ENCODE data around the gene HGS.

HGS gene

DNA sequence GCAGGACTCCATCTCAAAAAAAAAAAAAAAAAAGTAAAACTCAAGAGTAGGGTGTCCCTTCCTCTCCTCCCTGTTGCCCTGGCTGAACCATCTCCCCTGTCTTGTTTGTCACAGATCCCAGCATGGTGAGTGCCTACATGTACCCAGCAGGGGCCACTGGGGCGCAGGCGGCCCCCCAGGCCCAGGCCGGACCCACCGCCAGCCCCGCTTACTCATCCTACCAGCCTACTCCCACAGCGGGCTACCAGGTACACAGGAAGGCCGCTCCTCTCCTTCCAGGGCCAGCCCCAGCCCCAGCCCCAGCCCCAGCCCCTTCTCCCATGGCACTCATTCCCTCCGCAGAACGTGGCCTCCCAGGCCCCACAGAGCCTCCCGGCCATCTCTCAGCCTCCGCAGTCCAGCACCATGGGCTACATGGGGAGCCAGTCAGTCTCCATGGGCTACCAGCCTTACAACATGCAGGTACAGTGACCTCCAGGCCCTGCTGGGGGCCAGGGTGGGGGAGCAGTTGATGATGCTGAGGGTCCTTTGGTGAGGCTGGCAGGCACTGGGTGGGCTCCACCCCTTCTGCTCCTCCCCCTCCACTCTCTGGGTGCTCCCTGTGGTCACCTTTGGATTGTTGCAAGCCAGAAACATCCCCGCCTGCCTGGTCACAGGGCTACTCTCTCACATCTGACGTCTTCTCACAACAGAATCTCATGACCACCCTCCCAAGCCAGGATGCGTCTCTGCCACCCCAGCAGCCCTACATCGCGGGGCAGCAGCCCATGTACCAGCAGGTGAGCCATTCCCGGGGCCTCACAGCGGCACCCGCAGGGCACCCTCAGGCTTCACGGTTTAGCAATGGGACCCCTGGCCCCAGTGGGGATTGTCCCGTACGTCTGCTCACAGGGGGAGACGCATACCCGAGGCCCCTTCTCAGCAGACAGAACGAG lies 16.8 kb downstream of the HGS start:
- no peak for FAIRE-seq
- no peak for DNase-seq (ENCODE audit: insufficient read length, low spot score)
- TF ChIP-seq POLR2A (IDR thresholded peaks at IDR 0.05; ENCODE audit: low read depth, low read length): no peak
- TF ChIP-seq TAF1 (IDR thresholded peaks at IDR 0.05; ENCODE audit: low read depth, low read length): no peak
- no peak for TF ChIP-seq POLR2AphosphoS5 (IDR thresholded peaks at IDR 0.05; ENCODE audit: low read depth, low read length)
- no peak for TF ChIP-seq POU2F2 (IDR thresholded peaks at IDR 0.05; ENCODE audit: low read depth, low read length)
- TF ChIP-seq SPI1 (IDR thresholded peaks at IDR 0.05; ENCODE audit: low read depth, low read length): no peak
- no peak for TF ChIP-seq PAX5 (IDR thresholded peaks at IDR 0.05; ENCODE audit: insufficient read depth, low read length, severe bottlenecking)

DNA sequence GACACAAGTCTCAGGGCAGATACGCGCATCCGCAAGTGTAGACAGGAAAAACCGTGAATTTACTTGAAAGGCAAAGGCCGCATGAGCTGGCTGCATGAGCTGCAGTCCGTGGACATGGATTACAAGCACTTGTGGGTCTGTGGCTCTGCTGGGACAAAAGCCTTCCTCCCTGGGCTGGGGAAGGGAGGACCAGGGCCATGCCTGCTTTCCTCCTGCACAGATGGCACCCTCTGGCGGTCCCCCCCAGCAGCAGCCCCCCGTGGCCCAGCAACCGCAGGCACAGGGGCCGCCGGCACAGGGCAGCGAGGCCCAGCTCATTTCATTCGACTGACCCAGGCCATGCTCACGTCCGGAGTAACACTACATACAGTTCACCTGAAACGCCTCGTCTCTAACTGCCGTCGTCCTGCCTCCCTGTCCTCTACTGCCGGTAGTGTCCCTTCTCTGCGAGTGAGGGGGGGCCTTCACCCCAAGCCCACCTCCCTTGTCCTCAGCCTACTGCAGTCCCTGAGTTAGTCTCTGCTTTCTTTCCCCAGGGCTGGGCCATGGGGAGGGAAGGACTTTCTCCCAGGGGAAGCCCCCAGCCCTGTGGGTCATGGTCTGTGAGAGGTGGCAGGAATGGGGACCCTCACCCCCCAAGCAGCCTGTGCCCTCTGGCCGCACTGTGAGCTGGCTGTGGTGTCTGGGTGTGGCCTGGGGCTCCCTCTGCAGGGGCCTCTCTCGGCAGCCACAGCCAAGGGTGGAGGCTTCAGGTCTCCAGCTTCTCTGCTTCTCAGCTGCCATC lies 17.7 kb downstream of the HGS start:
- FAIRE-seq: no peak
- DNase-seq (ENCODE audit: insufficient read length, low spot score): no peak
- TF ChIP-seq PAX5 (IDR thresholded peaks at IDR 0.05; ENCODE audit: insufficient read depth, low read length, severe bottlenecking): no peak
- TF ChIP-seq SPI1 (IDR thresholded peaks at IDR 0.05; ENCODE audit: low read depth, low read length): no peak
- no peak for TF ChIP-seq TAF1 (IDR thresholded peaks at IDR 0.05; ENCODE audit: low read depth, low read length)
- peak; percentile 17; the same call in 1 of the 2 replicates for TF ChIP-seq POLR2AphosphoS5 (IDR thresholded peaks at IDR 0.05; ENCODE audit: low read depth, low read length)
- 0 out of 2 replicates have a peak, but pooled peaks have one; percentile 11 for TF ChIP-seq POU2F2 (IDR thresholded peaks at IDR 0.05; ENCODE audit: low read depth, low read length)
- peak; percentile 59 for TF ChIP-seq POLR2A (IDR thresholded peaks at IDR 0.05; ENCODE audit: low read depth, low read length)

DNA sequence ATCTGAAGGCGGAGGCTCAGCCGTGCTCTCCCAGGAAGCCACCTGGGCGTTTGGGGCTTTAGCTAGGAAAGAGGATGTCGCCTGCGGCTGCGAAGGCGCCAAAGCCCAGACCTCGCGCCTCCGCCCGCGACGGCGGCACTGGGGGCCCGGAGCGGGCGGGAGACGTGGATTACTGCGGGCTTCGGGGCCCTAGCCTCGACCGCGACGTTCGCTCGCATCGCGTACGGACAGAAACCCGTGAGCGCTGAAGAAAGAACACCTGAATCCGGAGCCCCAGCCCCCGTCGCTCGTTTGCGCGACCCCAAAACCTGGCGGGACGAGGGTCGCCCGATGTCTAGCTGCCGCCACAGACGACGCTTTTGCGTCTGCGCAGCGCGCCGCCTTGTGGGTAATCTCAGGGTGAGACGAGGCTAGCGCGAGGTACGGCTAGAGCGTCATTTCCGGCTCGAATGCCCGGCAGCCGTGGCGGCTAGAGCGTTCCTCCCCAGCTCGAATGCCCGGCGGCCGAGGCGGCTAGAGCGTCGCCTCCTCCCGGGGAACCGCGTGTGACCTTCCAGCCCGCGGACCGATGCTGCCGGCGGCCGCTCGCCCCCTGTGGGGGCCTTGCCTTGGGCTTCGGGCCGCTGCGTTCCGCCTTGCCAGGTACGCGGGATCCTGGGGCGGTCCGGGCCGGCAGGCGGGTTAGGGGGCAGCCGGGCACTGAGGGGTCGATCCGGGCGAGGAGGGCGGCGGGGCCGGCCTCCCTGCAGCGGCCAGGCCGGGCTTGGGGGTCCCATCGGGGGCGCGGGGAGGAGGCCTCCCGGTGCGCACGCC lies 19.3 kb downstream of the HGS start, which contains the start of gene MRPL12:
Gene MRPL12 (plus strand): TSS at position 434 of the 813 bp plus-strand sequence. CDS start 135 bp downstream, at position 569.
- DNase-seq (ENCODE audit: insufficient read length, low spot score) (peak; percentile 99), FAIRE-seq (peak; percentile 99)
- peak; percentile 96 for TF ChIP-seq POLR2A (IDR thresholded peaks at IDR 0.05; ENCODE audit: low read depth, low read length)
- TF ChIP-seq PAX5 (IDR thresholded peaks at IDR 0.05; ENCODE audit: insufficient read depth, low read length, severe bottlenecking): peak; percentile 13
- peak; percentile 96 for TF ChIP-seq POLR2AphosphoS5 (IDR thresholded peaks at IDR 0.05; ENCODE audit: low read depth, low read length)
- TF ChIP-seq POU2F2 (IDR thresholded peaks at IDR 0.05; ENCODE audit: low read depth, low read length): peak; percentile 80; the same call in 1 of the 2 replicates
- TF ChIP-seq TAF1 (IDR thresholded peaks at IDR 0.05; ENCODE audit: low read depth, low read length): peak; percentile 87
- no peak for TF ChIP-seq SPI1 (IDR thresholded peaks at IDR 0.05; ENCODE audit: low read depth, low read length)

DNA sequence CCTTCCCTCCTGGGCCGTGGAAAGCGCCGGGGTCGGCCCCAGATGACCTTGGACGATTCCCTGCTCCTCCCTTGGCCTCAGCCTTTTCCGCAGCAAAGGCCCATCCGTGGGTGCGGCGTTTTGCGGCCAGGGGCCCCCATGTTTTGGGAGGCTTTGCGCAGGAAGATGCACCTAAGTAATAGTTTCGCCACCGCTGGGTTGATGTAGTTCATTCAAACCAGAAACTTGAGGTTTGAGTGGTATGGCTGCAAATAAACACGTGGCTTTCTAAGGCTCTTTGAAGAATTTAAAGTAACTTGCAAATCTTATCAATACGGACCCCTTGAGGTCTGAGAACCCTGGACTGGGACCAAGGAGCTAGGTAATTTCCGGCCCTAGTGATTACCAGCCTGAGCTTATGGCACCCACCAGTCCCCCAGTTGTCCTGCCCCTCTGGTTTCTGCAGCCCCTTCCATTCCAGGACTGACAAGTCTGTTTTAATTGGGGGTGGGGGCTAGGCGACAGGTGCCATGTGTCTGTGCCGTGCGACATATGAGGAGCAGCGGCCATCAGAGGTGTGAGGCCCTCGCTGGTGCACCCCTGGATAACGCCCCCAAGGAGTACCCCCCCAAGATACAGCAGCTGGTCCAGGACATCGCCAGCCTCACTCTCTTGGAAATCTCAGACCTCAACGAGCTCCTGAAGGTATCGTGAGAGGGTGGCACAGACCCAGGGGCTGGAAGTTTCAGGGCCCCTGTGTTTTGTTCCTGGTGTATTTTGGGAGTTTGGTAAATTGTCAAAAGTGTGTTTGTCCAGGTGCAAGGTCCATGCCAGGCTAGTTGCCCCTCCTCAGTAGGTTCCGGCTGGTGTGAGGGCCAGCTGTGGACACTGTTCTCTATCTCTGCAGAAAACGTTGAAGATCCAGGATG lies 20.2 kb downstream of the HGS start:
- FAIRE-seq (no peak), DNase-seq (ENCODE audit: insufficient read length, low spot score) (no peak)
- TF ChIP-seq SPI1 (IDR thresholded peaks at IDR 0.05; ENCODE audit: low read depth, low read length) (no peak), POLR2A (IDR thresholded peaks at IDR 0.05; ENCODE audit: low read depth, low read length) (no peak), PAX5 (IDR thresholded peaks at IDR 0.05; ENCODE audit: insufficient read depth, low read length, severe bottlenecking) (no peak), POU2F2 (IDR thresholded peaks at IDR 0.05; ENCODE audit: low read depth, low read length) (no peak), POLR2AphosphoS5 (IDR thresholded peaks at IDR 0.05; ENCODE audit: low read depth, low read length) (no peak), TAF1 (IDR thresholded peaks at IDR 0.05; ENCODE audit: low read depth, low read length) (no peak)

DNA sequence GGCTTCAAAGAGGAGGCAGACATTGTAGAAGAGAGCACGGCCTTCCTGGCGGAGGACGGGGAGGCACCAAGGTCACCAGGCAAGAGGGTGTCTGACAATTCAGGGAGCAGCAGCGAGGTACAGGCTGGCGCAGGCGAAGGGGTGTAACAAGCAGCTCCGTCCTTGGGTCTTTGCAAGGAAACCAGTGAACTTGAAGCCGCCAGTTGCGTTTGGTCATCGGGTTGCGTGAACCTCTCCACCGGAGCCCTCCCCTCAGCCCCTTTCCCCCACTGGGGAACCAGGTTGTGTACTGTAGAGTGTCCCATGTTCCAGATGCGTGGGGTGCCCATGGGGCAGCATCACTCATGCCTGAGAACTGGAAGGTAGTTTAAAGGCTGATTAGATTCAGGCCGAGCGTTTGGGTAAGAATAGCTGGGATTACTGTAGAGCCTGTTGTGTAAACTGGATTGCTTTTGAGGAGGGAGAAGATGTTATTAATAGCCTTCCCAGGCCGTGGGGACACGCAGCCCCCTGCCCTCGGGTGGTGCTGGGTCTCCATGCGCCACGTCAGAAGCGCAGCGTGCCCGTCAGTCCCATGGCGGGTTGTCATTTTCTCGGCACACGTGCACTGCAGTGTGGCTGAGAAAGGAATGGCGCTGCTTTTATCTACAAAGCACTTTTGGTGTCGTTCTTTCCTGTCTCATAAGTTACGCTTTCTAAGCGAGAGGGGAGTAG lies 21.9 kb downstream of the HGS start:
- no peak for TF ChIP-seq SPI1 (IDR thresholded peaks at IDR 0.05; ENCODE audit: low read depth, low read length)
- TF ChIP-seq POLR2AphosphoS5 (IDR thresholded peaks at IDR 0.05; ENCODE audit: low read depth, low read length): 0 out of 2 replicates have a peak, but pooled peaks have one; percentile 33
- no peak for TF ChIP-seq POLR2A (IDR thresholded peaks at IDR 0.05; ENCODE audit: low read depth, low read length)
- FAIRE-seq: no peak
- DNase-seq (ENCODE audit: insufficient read length, low spot score): no peak

DNA sequence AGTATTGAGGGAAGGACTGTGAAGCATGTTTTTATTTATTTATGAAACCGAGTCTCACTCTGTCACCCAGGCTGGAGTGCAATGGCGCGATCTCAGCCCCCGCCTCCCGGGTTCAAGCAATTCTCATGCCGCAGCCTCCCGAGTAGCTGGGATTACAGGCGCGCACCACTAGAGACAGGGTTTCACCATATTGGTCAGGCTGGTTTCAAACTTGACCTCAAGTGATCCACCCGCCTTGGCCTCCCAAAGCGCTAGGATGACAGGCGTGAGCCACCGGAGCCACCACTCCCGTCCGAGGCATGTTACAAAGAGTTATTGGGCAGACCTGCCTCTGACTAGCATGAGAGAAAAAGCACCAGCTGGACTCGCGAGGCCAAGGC lies 22.4 kb downstream of the HGS start:
- no peak for FAIRE-seq
- no peak for DNase-seq (ENCODE audit: insufficient read length, low spot score)
- TF ChIP-seq SPI1 (IDR thresholded peaks at IDR 0.05; ENCODE audit: low read depth, low read length) (no peak), POLR2AphosphoS5 (IDR thresholded peaks at IDR 0.05; ENCODE audit: low read depth, low read length) (no peak), POU2F2 (IDR thresholded peaks at IDR 0.05; ENCODE audit: low read depth, low read length) (no peak), POLR2A (IDR thresholded peaks at IDR 0.05; ENCODE audit: low read depth, low read length) (no peak), TAF1 (IDR thresholded peaks at IDR 0.05; ENCODE audit: low read depth, low read length) (no peak), PAX5 (IDR thresholded peaks at IDR 0.05; ENCODE audit: insufficient read depth, low read length, severe bottlenecking) (no peak)

DNA sequence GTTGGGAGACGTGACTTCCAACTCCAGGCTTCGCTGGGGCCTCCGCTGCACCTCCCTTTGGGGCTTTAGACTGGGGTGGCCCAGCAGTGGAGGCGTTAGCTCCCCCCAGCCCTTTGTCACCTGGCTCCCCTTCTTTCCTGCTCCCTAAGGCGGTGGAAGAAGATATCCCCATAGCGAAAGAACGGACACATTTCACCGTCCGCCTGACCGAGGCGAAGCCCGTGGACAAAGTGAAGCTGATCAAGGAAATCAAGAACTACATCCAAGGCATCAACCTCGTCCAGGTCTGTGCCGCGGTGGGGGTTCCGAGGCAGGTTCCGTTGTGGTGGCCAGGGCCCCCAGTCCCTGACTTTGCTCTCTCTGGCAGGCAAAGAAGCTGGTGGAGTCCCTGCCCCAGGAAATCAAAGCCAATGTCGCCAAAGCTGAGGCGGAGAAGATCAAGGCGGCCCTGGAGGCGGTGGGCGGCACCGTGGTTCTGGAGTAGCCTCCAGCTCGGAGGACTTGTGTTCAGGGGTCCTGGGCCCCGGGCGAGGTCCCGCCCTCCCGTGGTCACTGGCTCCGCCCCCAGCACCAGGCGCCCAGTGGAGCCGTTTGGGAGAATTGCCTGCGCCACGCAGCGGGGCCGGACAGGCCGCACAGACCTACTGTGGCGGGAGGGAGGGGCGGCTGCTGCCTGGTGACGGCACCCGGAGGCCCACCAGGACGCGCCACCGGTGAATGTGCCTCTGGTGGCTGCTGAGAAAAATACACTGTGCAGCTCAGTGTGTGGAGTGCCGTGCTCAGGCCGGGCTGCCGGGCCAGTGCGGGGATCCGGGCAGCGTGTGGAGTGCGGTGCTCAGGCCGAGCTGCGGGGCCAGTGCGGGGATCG lies 23.2 kb downstream of the HGS start:
- DNase-seq (ENCODE audit: insufficient read length, low spot score) (no peak), FAIRE-seq (no peak)
- TF ChIP-seq PAX5 (IDR thresholded peaks at IDR 0.05; ENCODE audit: insufficient read depth, low read length, severe bottlenecking): no peak
- no peak for TF ChIP-seq SPI1 (IDR thresholded peaks at IDR 0.05; ENCODE audit: low read depth, low read length)
- TF ChIP-seq TAF1 (IDR thresholded peaks at IDR 0.05; ENCODE audit: low read depth, low read length): no peak
- TF ChIP-seq POU2F2 (IDR thresholded peaks at IDR 0.05; ENCODE audit: low read depth, low read length): no peak
- no peak for TF ChIP-seq POLR2A (IDR thresholded peaks at IDR 0.05; ENCODE audit: low read depth, low read length)
- no peak for TF ChIP-seq POLR2AphosphoS5 (IDR thresholded peaks at IDR 0.05; ENCODE audit: low read depth, low read length)
